GM12873 (cell line): ENCODE results near the gene HEPN1.

Experiments used
- CTCF ChIP-seq: IDR thresholded peaks from 2 replicates; pipeline ENCODE4 v1.5.1; 2012; ENCODE audit warnings: low read depth, mild to moderate bottlenecking, moderate library complexity, low read length, control low read depth; ENCODE audit not compliant: insufficient read depth; ENCODE audit errors: missing control alignments

HEPN1 gene

GRCh38 chr11:124928942-124929665 lies 10.1 kb downstream of the HEPN1 start:
- TF ChIP-seq CTCF: no peak

- no peak for TF ChIP-seq CTCF
Observed at GRCh38 chr11:124930799-124931198, 11.7 kb downstream of the HEPN1 start.

- TF ChIP-seq CTCF: no peak
Observed at GRCh38 chr11:124934862-124935547, 16.0 kb downstream of the HEPN1 start.

GRCh38 chr11:124935548-124936514 lies 16.8 kb downstream of the HEPN1 start, which contains the start of gene HEPACAM:
Gene HEPACAM (minus strand): TSS chr11:124936047. CDS start chr11:124936006, 41 bp downstream.
- no peak for TF ChIP-seq CTCF

- TF ChIP-seq CTCF: no peak
Observed at GRCh38 chr11:124937336-124937935, 18.4 kb downstream of the HEPN1 start.

GRCh38 chr11:124938206-124938765 lies 19.2 kb downstream of the HEPN1 start:
- TF ChIP-seq CTCF: no peak
